ENCODE measurements around the gene CNGA1.

DNA sequence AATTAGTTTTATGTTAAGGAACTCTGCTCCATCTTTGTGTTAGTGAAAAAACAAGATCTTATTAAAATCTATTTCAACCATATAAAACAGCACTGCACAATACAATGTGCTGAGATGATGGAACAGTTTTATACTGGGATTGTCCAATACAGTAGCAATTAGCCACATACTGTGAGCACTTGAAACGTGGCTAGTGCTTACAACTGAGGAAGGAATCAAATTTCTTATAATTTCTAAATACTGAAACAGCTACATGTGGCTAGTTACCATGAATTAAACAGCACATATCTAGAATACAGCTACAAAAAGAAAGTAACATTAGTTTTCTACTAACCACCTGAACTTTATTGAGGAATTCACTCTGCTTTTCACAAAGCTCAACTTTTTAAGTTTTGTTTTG, 116.8 kb downstream of the CNGA1 start:
- TF ChIP-seq EZH2 (IDR thresholded peaks at IDR 0.05), result no peak
- TF ChIP-seq POLR2AphosphoS5 (IDR thresholded peaks at IDR 0.05; ENCODE audit: borderline replicate concordance, low read depth, low read length), result no peak
- TF ChIP-seq FOXP2 (optimal IDR thresholded peaks at IDR 0.05; ENCODE audit: control extremely low read depth, extremely low read length, insufficient read depth), result no peak
